Measurements from ENCODE around the gene HSPA9. TPM values are rescaled to one million over a fixed set of nuclear protein-coding genes. Genes with fewer than 3 reads are reported as not detected.

HSPA9 gene
- total RNA-seq (2014; rRNA removed; shearing (Covaris generic); ENCODE audit: low replicate concordance): 610 and 1,111 TPM in 2 replicates

GRCh38 chr5:138575194-138576015 is at the start of gene HSPA9:
TSS of gene HSPA9 (minus strand) at chr5:138575401. CDS start at chr5:138575318, 83 bp downstream.
- peaks cover 46% of the 10 kb centered on the region for H3K36me3 ChIP-seq
- peak within 1 kb of the TSS; percentile 98 for H3K4me3 ChIP-seq
- H3K27me3 ChIP-seq: no peaks in the 10 kb centered on the region
- H3K9me3 ChIP-seq: no peaks in the 10 kb centered on the region
- peak; percentile 99 for DNase-seq

GRCh38 chr5:138623053-138623452 is 47.9 kb upstream of the HSPA9 start:
- Histone ChIP-seq H3K27me3 (no peaks in the 10 kb centered on the region), H3K4me3 (no peak overlapping the region), H3K36me3 (no peaks in the 10 kb centered on the region), H3K9me3 (no peaks in the 10 kb centered on the region)
- DNase-seq: peak; percentile 86

GRCh38 chr5:138622051-138622450 is 46.9 kb upstream of the HSPA9 start:
- no peak overlapping the region for H3K4me3 ChIP-seq
- no peaks in the 10 kb centered on the region for H3K36me3 ChIP-seq
- DNase-seq: no peak
- H3K9me3 ChIP-seq: no peaks in the 10 kb centered on the region
- no peaks in the 10 kb centered on the region for H3K27me3 ChIP-seq

DNA sequence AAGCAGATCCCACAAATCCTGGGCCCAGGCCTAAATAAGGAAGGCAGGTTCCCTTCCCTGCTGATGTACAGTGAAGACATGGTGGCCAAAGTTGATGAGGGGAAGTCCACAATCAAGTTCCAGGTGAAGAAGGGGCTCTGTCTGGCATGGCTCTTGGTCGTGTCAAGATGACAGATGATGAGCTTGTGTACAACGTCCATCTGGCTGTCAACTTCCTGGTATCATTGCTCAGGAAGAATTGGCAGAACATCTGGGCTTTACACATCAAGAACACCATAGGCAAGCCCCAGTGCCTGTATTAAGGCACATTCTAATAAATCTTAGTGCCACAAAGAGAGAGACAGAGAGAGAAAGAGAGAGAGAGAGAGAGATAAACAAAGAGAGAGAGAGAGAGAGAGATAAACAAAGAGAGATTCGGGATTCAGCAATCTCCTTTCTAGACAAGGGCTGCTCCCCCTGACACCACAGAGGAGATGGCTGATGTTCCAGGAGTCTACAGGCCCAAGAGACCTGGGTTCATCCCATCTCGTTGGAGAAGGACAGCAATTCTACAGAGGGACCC is 45.5 kb upstream of the HSPA9 start:
- Histone ChIP-seq H3K36me3 (no peaks in the 10 kb centered on the region), H3K9me3 (no peaks in the 10 kb centered on the region), H3K4me3 (no peak overlapping the region), H3K27me3 (no peaks in the 10 kb centered on the region)
- no peak for DNase-seq

DNA sequence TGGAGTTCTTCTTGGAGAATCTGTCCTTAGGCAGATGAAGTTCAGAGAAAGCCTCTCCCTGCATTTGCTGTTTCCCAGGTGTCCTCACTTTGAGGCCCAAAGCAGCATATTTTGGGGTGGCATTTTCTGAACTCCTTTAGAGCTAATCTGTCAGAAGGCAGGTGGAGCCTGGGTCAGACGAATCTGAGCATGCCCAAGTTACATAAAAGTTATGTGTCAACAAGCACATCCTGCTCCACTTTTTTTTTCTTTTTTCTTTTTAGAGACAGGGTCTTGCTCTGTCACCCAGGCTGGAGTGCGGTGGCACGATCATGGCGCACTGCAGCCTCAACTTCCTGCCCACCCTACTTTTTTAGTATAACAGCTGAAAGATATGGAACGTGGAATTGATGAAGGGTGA is 41.3 kb upstream of the HSPA9 start:
- no peak for DNase-seq
- Histone ChIP-seq H3K4me3 (no peak overlapping the region), H3K36me3 (no peaks in the 10 kb centered on the region), H3K9me3 (no peaks in the 10 kb centered on the region), H3K27me3 (no peaks in the 10 kb centered on the region; the same call in 1 of the 2 replicates)

- H3K4me3 ChIP-seq: no peak overlapping the region
- DNase-seq: no peak
- no peaks in the 10 kb centered on the region for H3K9me3 ChIP-seq
- H3K27me3 ChIP-seq: no peaks in the 10 kb centered on the region; the same call in 1 of the 2 replicates
- H3K36me3 ChIP-seq: no peaks in the 10 kb centered on the region
These were observed 40.3 kb upstream of the HSPA9 start for GRCh38 chr5:138615461-138615860.

DNA sequence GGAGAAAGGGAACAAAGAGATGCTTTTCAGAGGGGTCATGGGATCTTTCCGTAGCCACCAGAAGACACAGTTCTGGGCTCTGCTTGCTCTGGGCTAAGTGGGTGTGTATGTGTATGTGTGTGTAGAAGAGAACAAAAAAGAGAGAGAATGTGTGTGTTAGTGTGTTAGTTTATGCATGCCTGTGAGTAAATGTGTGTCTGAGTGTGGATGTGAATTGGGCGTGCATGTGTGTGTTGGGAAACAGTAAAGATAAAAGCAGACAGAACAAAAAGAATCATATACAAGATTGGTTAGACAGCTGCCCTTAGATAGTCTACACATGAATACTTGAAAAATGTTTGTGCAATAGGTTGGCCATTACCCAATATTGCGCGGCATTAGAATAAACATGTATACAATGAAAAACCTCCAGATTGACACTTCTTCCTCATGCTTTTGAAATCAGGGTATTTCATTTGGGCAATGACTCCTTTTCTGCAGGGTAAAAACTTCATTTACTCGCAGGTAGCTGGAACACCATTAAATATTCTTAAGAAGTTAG is 36.5 kb upstream of the HSPA9 start:
- Histone ChIP-seq H3K4me3 (no peak overlapping the region), H3K27me3 (no peaks in the 10 kb centered on the region; the same call in 1 of the 2 replicates), H3K36me3 (no peaks in the 10 kb centered on the region), H3K9me3 (no peaks in the 10 kb centered on the region)
- no peak for DNase-seq

GRCh38 chr5:138610918-138611677 is 35.9 kb upstream of the HSPA9 start:
- H3K4me3 ChIP-seq: no peak overlapping the region

GRCh38 chr5:138610415-138610917 is 35.3 kb upstream of the HSPA9 start:
- Histone ChIP-seq H3K9me3 (no peaks in the 10 kb centered on the region), H3K4me3 (no peak overlapping the region), H3K36me3 (no peaks in the 10 kb centered on the region), H3K27me3 (no peaks in the 10 kb centered on the region; the same call in 1 of the 2 replicates)
- DNase-seq: no peak

More at GRCh38 chr5:138610918-138611677, 35.9 kb upstream of the HSPA9 start:
- DNase-seq: no peak
- Histone ChIP-seq H3K9me3 (no peaks in the 10 kb centered on the region), H3K27me3 (no peaks in the 10 kb centered on the region; the same call in 1 of the 2 replicates), H3K36me3 (no peaks in the 10 kb centered on the region)

- DNase-seq: no peak
- no peaks in the 10 kb centered on the region for H3K27me3 ChIP-seq
- no peaks in the 10 kb centered on the region for H3K36me3 ChIP-seq
- no peak overlapping the region for H3K4me3 ChIP-seq
- no peaks in the 10 kb centered on the region for H3K9me3 ChIP-seq
These were observed 31.3 kb upstream of the HSPA9 start for GRCh38 chr5:138606378-138607064.

- Histone ChIP-seq H3K4me3 (no peak overlapping the region), H3K27me3 (no peaks in the 10 kb centered on the region), H3K9me3 (no peaks in the 10 kb centered on the region), H3K36me3 (no peaks in the 10 kb centered on the region)
- no peak for DNase-seq
These were observed 30.2 kb upstream of the HSPA9 start for GRCh38 chr5:138605254-138605972.

DNA sequence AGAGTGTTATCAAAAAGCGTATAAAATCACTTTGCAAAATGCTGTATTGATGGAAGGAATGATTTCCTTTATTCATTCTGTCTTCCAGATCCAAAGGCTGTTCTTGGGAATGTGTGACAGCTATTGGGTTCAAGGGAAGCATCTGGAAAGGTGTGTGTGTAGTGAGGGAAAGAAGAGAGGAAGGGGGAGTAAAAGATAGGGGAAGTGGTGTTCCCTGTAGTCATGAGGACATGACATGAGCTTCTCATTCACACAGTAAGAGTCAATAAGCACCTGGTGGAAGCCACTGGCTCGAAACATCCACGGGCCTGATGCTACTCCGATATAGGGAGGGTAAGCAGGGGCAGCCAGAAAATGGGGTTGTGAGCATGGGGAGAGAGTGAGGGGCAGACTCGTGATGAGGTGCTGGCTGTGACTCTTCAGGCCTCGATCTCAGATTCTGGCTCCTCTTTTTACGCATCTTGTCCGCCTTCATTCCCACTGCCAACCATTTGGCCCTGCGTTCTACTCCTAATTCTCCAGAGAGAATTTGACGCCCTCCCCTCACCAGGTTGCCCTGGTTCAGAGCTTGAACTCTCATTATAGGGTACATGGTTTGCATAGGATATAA is 29.1 kb upstream of the HSPA9 start:
- Histone ChIP-seq H3K9me3 (no peaks in the 10 kb centered on the region), H3K4me3 (no peak overlapping the region), H3K36me3 (no peaks in the 10 kb centered on the region), H3K27me3 (no peaks in the 10 kb centered on the region)
- no peak for DNase-seq

DNA sequence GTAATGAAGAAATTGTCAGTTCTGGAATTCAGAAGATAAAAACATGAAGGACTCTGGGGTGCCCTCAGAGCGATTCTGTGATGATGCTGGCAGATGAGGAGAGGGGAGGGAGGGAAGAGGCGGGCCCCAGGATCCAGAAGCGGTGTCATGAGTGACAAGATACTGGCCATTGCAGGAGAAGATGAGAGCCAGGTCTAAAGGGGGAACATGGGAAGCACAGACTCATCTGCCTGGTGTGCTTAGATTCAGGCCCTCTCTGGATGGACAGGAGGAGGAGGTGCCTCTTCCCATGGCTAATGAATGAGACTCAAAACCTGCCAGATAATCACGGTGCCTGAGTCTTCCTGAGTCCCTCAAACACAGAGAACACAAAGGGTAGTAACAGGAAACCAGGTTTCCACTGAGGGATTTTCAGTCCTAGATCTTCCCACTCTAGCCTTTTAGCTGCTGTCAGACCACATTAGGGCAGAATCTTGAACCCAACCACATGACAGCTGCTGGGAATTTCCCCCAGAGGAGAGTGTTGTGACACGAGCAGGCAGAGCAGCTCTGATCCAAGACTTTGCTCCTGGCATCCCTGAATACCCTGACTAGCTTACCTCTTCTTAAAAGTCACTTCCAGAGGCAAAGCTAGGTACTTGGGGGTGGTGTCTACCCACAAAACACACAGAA is 28.2 kb upstream of the HSPA9 start:
- H3K9me3 ChIP-seq: no peaks in the 10 kb centered on the region
- H3K36me3 ChIP-seq: no peaks in the 10 kb centered on the region
- DNase-seq: no peak
- no peak overlapping the region for H3K4me3 ChIP-seq
- no peaks in the 10 kb centered on the region for H3K27me3 ChIP-seq

DNA sequence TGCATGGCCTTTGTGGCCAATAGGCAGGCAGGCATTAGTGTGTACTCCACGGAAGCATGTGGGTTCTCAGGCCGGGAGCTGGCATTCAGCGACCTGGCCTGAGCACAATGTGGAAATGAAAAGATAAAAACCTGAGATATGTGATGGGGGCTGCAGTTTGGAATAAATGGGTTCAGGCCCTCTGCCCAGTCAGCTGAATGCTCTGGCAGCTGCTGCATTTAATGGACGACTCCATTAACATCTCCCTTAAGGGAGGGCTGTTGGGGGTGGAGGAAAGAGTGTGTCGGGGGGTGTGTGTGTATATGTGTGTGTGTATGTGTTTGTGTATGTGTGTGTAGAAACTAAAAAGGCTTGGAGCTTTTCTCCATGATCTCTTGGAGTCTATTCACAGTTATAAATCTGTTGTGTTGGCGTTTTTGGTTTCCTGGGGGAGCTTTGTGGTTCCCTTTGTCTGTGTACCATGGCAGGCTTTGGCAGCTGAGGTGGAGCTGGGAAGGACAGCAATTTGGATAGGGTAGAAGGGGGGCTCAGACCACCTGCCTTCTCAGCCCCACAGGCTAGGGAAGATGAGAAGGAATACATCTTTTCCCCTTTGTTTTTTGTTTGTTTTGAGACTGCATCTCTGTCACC is 27.3 kb upstream of the HSPA9 start:
- no peaks in the 10 kb centered on the region for H3K9me3 ChIP-seq
- H3K36me3 ChIP-seq: no peaks in the 10 kb centered on the region
- no peaks in the 10 kb centered on the region for H3K27me3 ChIP-seq
- DNase-seq: no peak
- H3K4me3 ChIP-seq: no peak overlapping the region

Data from MG63 (cell line).